NOMO-1 (cell line): ENCODE results near the gene ZNF578.
"Not testable (repeated sequence)": the region's sequence is repeated elsewhere in the genome, so short reads cannot be mapped to it uniquely, and the experiment has no call there.

Experiments used
- DNase-seq, 2 experiments: peaks; one replicate each; lab custom pipeline; 2025; ENCODE audit not compliant: unreplicated experiment in 2 of 2; lab: John Stamatoyannopoulos, UW

ZNF578 gene

DNA sequence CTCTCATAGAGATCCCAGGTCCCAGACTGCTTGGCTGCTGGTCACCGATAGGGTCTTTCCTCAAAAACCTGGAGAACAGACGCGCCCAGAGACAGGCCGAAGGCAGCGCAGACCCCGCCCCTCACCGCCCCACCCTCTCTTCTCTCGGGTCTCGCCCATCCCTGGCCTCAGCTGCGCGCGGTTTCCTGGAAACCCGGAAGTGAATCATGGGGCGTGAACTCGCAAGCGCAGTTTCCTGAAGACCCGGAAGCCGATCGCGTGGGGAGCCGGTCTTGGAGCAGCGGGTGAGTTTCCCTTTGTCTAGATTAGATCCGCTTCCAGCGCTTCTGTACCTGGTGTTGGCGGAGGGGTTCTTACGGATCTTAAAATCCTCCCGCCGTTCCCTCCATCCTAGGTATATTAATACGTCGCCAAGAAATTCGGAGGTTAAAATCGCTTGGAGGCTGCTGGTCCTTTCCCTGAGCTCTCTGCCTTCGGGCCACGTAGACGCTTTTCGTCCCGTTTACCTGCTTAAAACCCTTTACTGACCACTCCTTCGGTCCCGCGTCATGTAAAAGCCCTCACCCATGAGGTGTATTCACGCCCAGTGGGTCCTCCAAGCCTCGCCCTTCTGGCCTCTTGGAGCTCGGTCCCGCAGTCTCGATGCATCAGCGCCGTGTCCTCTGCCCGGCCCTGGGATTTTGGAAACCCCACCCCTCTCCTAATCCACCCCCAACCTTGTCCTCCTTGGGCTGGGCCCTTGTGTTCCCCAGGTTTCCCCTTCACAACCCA lies at the start of gene ZNF578:
TSS of gene ZNF578 (plus strand) at position 230 of the 771 bp plus-strand sequence. CDS start 48,293 bp downstream, outside the sequence.
- DNase-seq = no peak

DNA sequence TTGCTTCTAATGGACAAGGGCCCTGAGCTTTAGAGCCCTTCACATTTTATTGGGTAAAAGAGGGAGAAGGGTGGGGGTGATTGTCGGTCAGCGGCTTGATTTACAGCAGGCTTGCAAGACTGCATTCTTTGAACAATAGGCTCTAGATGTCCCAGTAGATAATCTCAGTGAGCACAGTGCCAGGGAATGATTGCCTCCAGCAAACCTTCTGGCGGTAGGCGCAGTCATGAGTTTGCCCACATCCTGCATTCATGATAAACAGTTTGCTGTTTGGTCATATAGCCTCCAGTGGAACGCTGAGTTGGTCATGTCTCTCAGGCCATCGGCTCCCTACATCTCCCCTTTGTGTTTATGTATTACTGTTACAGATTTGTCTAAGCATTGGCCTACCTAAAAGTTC lies 43.1 kb upstream of the ZNF578 start:
- DNase-seq = no peak

DNA sequence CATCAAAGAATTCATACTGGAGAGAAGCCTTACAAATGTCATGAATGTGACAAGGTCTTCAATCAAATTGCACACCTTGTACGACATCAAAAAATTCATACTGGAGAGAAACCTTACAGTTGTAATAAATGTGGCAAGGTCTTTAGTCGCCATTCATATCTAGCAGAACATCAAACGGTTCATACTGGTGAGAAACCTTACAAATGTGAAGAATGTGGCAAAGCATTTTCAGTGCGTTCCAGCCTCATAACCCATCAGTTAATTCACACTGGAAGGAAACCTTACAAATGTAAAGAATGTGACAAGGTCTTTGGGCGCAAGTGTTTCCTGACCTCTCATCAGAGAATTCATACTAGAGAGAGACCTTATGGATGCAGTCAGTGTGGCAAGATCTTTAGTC lies 37.6 kb upstream of the ZNF578 start:
- no peak for DNase-seq

DNA sequence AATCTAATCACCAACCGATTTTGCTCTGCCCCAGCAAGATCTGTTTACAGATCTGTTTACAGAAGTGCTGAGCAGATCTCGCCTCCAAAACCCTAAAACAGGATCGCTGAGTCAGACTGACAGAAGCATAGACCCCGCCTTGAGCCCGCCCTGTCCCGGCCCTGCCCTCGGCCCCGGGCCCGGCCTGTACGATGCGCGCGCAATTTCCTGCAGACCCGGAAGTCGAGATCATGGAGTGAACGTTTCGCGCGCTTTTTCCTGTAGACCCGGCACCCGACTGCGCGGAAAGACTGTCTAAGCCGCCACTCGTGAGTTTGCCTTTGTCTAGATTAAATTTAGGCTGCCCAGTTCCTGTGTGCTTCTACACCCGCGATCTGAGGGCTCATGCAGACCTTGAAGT lies 24.4 kb upstream of the ZNF578 start, which contains the start of gene ZNF534:
TSS of gene ZNF534 (plus strand) at position 212 of the 400 bp plus-strand sequence. CDS start 2,327 bp downstream, outside the sequence.
- no peak for DNase-seq

DNA sequence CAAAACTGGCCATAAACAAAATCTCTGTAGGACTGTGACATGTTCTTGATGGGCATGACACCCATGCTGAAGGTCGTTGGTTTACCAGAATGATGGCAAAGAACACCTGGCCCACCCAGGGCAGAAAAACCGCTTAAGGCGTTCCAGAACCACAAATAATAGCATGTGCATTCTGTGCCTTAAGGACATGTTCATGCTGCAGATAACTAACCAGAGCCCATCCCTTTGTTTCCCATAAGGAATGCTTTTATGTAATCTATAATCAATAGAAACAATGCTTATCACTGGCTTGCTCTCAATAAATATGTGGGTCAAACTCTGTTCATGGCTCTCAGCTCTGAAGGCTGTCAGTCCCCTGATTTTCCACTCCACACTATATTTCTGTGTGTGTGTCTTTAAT lies 11.2 kb upstream of the ZNF578 start:
- DNase-seq = no peak

DNA sequence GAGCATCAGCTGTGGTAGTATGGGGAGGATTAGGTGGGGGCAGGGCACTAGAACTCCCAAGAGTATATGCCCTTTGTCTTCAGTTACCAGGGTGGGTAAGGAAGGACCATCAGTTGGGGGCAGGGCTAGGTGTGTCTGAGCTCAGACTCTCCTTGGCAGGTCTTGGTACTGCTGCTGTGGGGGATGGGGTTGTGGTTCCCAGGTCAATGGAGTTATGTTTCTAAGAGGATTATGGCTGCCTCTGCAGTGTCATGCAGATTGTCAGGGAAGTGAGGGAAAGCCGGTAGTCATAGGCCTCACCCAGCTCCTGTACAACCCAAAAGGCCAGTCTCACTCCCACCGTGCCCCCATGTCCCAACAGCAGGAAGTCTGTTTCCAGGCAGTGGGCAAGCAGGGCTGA lies 8.8 kb upstream of the ZNF578 start:
- DNase-seq = no peak

DNA sequence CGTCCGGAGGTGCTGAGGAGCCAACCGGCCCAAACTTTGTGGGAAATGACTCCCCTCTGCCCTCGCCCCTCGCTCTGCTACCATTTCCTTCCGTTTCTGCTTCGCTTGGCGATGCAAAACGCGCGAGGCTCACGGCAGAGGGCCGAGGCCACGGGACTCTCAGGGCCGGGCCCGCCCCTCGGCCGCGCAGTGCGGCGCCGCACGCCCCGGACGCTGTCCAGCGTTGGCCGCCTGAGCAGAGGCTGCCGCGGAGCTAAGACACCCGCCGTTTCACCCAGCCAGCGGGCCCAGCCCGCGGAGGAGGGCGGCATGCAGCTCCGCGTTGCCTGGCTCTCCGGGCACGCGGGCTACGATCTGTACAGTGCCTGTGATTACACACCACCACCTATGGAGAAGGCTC lies 2.1 kb upstream of the ZNF578 start:
- DNase-seq = no peak

DNA sequence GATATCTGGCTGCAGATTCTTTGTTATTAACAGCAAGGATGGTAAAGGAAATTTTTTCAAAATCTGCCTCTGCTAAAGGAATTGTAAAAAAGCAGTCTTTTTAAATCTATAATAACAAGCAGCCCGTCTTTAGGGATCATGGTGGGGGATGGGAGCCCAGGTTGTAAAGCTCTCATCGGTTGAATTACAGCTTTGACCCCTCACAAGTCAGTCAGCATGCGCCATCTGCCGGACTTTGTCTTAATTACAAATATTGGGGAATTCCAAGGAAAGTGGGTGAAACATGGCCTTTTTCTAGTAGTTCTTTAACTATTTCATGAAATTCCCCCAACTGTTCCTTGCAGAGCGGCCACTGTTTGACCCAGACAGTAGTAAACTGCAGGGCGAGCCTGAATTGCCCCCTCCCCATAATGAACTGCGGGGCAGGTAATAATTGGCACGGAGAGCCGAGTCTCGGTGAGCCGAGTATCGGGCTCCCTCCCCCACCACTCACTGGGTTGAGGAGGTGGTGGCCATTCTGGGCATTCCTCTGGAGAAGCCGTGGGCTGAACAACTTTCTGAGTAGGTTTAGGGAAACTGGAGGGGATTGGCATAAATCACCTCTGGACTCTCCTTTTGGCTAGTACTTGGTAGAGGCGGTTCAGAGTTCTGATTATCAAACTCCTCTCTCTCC lies 11.6 kb downstream of the ZNF578 start:
- no peak for DNase-seq

DNA sequence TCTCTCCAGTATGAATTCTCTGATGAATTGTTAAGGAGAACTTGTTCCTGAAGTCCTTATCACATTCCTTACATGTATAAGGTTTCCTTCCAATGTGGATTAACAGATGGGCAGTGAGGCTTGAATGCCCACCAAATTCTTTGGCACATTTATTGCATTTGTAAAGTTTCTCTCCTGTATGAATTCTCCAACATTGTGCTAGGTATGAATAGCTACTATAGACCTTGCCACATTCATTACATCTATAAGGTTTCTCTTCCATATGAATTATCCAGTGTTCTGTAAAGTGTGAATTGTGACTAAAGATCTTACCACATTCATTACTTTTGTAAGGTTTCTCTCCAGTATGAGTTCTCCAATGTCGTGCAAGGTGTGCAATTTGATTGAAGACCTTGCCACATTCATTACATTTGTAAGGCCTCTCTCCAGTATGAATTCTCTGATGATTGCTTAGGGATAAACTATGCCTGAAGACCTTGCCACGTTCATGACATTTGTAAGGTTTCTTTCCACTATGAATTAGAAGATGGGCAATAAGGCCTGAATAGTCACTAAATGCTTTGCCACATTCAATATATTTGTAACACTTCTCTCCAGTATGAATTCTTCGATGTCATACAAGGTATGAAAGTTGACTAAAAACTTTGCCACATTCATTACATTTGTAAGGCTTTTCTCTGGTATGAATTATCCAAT lies 20.4 kb downstream of the ZNF578 start:
- no peak for DNase-seq

DNA sequence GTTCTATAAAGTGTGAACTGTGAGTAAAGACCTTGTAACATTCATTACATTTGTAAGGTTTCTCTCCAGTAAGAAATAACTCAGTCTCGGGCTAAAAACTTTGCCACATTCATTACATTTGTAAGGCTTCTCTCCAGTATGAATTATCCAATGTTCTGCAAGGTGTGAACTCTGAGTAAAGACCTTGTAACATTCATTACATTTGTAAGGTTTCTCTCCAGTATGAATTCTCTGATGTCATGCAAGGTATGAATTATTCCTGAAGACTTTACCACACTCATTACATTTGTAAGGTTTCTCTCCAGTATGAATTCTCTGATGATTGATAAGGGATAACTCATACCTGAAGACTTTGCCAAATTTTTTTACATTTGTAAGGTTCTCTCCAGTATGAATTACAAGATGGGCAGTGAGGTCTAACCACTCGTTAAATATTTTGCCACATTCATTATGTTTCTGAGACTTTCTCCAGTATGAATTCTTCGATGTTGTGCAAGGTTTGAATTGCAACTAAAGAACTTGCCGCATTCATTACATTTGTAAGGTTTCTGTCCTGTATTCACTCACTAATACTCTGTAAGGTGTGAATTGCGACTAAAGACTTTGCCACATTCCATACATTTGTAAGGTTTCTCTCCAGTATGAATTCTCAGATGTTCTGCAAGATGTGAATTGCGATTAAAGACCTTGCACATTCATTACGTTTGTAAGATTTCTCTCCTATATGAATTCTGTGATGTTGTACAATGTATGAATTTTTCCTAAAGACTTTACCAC lies 21.2 kb downstream of the ZNF578 start:
- DNase-seq = no peak

DNA sequence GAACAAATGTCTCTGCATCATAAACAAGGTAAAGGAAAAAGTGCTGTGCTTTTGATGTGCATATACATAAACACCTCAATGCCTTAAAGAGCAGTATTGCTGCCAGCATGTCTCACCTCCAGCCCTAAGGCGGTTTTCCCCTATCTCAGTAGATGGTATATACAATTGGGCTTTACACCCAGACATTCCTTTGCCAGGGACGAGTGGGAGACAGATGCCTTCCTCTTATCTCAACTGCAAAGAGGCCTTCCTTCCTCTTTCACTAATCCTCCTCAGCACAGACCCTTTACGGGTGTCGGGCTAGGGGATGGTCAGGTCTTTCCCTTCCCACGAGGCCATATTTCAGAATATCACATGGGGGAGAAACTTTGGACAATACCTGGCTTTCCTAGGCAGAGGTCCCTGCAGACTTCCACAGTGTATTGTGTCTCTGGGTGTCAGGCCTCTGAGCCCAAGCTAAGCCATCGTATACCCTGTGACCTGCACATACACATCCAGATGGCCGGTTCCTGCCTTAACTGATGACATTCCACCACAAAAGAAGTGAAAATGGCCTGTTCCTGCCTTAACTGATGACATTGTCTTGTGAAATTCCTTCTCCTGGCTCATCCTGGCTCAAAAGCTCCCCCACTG lies 30.9 kb downstream of the ZNF578 start:
- not testable (repeated sequence) for DNase-seq

DNA sequence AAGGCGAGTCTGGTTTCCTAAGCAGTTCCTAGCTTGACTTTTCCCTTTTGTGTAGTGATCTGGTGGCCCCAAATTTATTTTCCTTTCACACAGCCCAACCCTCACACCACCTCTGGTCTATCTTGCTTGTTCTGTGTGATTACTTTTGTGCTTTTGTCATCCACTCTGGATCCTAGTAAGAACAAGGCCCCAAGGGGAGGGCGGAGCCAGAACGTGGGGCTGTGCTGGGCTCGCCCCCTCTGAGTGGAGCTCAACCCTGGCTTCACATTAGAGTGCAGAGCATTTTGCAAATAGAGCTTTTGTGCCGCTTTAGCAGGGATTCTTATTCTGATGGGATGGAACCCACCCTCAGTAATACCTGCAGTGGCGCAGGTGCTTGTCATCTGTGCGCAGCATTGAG lies 31.7 kb downstream of the ZNF578 start:
- DNase-seq = not testable (repeated sequence)

DNA sequence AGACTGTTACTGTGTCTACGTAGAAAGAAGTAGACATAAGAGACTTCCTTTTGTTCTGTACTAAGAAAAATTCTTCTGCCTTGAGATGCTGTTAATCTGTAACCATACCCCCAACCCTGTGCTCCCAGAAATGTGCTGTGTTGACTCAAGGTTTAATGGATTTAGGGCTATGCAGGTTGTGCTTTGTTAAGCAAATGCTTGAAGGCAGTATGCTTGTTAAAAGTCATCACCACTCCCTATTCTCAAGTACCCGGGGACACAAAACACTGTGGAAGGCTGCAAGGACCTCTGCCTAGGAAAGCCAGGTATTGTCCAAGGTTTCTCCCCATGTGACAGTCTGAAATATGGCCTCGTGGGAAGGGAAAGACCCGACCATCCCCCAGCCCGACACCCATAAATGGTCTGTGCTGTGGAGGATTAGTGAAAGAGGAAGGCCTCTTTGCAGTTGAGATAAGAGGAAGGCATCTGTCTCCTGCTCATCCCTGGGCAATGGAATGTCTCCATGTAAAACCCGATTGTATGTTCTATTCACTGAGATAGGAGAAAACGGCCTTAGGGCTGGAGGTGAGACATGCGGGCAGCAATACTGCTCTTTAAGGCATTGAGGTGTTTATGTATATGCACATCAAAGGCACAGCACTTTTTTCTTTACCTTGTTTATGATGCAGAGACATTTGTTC lies 32.3 kb downstream of the ZNF578 start:
- DNase-seq = not testable (repeated sequence)

DNA sequence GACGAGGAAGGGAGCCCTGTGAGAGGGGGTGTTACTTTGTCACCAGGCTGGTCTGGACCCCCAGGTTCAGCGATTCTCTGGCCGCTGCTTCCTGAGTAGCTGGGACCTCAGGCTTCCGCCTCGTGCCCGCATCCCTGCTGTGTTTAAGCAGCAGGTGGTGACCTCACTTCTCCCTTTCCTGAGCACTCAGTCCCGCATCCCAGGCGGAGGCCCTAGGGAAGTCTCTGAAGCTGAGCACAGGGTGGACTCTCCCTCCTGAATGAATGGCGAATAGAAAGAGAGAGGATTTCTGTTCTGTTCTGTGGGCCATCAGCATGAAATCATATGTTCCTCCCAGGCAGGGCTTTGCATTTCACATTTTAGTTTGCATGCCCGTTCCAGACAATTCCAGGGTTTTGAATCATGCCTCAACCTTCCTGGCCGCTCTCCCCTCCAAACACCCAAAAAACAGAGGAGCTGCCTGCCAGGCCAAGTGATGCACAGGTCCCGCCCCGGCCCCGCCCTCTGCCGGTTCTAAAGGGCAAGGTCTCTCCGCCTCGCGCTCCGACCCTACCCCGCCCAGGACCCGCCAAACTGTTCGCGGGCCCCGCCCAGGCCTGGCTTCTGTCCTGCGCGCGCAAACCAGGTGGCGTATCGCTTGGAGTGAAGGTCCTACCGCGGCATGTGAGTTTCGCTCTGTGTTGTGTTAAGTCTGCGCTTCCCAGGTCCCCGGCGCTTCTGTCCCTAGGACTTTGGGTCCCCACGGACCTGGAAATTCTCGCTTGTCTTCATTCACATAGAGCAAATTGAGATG lies 39.0 kb downstream of the ZNF578 start:
- DNase-seq = no peak

DNA sequence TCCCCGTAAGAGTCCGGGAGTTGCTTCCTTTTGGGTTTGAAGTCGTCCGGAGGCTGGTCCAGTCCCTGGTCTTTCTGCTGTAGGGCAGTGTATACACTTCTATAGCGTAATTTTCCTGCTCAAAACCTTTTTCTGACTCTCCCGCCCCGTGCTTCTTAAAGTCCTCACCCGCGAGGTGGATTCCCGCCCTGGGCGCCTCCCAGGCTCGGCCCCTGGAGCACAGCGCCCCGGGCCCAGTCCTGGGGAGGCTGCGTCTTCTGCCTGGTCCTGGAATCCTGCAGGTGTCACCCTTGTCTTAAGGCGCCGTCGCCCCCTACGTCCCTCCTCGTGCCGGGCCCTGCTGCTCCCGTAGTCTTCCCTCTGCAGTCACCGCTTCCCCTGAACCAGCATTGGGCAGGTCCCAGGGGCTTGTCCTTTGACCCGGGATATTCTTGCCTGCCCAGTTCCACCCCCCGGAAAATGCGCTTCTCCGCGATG lies 39.7 kb downstream of the ZNF578 start:
- no peak for DNase-seq

DNA sequence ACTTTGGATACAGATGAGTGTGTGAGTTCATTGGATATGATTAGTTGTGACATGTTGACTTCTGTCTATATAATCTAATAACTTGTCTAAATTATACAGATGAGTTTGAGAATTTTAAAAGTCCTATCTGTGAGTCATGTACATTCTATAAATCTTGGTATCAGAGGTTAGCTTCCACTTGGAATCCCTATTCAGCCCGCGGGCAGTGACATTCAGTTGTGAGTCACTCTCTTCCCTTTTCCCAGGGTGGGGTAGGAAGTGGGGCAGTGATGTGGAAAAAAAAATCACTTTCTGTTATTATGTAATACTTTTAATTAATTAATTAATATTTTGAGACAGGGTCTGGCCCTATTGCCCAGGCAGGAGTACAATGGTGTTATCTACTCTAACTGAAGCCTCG lies 41.2 kb downstream of the ZNF578 start:
- no peak for DNase-seq

DNA sequence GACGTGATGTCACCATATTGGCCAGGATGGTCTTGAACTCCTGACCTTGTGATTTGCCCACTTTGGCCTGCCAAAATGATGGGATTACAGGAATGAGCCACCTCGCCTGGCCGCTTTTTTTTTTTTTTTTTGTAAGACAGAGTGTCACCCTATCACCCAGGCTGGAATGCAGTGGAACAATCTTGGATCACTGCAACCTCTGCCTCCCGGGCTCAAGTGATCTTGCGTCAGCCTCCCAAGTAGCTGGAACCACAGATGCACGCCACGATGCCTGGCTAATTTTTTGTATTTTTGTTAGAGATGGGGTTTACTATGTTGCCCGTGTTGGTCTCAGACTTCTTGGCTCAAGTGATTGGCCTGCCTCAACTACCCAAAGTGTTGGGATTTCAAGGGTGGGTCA lies 45.2 kb downstream of the ZNF578 start:
- DNase-seq = no peak

DNA sequence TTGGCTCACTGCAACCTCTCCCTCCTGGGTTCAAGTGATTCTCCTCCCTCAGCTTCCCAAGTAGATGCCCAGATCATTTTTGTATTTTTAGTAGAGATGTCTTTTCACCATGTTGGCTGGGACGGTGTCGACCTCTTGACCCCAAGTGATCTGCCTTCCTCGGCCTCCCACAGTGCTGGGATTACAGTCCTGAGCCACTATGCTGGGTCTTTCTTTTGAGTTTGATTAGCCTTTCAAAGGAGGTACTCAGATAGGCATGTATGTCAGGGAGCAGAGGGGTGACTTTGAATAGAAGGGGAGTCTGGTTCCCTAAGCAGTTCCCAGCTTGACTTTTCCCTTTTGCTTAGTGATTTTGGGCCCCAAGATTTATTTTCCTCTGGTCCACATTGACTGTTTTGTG lies 47.1 kb downstream of the ZNF578 start:
- DNase-seq = not testable (repeated sequence)

DNA sequence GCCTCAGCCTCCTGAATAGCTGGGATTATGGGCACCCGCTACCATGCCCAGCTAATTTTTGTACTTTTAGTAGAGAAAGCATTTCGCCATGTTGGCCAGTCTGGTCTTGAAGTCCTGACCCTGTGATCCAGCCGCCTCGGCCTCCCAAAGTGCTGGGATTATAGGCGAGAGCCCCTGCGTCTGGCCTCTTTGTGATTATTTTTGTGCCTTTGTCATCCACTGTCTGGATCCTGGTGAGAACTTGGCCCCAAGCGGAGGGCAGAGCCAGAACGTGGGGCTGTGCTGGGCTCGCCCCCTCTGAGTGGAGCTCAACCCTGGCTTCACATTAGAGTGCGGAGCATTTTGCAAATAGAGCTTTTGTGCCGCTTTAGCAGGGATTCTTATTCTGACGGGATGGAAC lies 47.6 kb downstream of the ZNF578 start:
- DNase-seq = not testable (repeated sequence)
